ENCODE measurements around the gene CARM1. TPM values are rescaled to one million over a fixed set of nuclear protein-coding genes. Genes with fewer than 3 reads are reported as not detected.

CARM1 gene
- total and polyA plus RNA-seq, 2 of the 13 experiments (the other 11 are each of a cell fraction or from before 2014, with no cell fraction given), result 27.6 to 55.8 TPM

DNA sequence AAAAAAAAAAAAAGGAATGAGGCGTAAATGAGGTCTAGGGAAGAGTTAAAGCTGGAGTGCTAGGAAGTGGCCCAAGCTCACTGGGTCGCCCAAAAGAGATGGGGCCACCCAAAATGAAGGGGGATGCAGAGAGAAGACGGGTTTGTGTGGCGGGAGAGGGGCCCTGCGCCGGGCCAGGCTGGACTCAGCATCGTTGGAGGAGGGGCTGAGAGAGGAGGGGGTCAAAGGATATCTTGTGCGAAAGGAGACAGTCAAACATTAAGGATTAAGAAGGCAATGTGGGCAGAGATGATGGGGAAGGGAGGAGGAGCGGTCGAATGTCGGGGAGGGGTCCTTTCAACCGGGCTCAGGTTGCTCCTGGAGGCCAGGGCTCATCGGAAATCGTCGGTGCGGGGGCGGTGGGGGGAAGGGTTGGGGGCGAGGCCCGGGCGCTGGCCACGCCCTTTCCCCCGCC lies 825 bp upstream of the CARM1 start (continued):
- TF ChIP-seq, protein P1, sequence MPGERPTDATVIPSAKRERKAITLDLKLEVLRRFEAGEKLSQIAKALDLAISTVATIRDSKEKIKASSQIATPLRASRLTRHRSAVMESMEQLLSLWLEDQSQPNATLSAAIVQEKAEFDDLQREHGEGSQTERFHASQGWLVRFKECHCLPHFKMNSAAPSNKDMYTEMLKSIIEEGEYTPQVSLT (CRISPR knock-in tag; IDR thresholded peaks at IDR 0.05; ENCODE audit: borderline replicate concordance, low read depth), result no peak
- TF ChIP-seq, protein P2, sequence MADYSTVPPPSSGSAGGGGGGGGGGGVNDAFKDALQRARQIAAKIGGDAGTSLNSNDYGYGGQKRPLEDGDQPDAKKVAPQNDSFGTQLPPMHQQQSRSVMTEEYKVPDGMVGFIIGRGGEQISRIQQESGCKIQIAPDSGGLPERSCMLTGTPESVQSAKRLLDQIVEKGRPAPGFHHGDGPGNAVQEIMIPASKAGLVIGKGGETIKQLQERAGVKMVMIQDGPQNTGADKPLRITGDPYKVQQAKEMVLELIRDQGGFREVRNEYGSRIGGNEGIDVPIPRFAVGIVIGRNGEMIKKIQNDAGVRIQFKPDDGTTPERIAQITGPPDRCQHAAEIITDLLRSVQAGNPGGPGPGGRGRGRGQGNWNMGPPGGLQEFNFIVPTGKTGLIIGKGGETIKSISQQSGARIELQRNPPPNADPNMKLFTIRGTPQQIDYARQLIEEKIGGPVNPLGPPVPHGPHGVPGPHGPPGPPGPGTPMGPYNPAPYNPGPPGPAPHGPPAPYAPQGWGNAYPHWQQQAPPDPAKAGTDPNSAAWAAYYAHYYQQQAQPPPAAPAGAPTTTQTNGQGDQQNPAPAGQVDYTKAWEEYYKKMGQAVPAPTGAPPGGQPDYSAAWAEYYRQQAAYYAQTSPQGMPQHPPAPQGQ (CRISPR knock-in tag; IDR thresholded peaks at IDR 0.05; ENCODE audit: borderline replicate concordance), result no peak
- TF ChIP-seq ZNF616 (CRISPR knock-in tag; IDR thresholded peaks at IDR 0.05; ENCODE audit: low read depth) (no peak), TOE1 (CRISPR knock-in tag; IDR thresholded peaks at IDR 0.05) (no peak), ZNF383 (CRISPR knock-in tag; IDR thresholded peaks at IDR 0.05; ENCODE audit: borderline replicate concordance) (no peak), ZNF24 (IDR thresholded peaks at IDR 0.05) (no peak), ZNF292 (CRISPR knock-in tag; IDR thresholded peaks at IDR 0.05; ENCODE audit: borderline replicate concordance, low read depth) (no peak), CHD2 (IDR thresholded peaks at IDR 0.05; ENCODE audit: low read depth, low read length) (0 out of 2 replicates have a peak, but pooled peaks have one; percentile 47), ZNF431 (CRISPR knock-in tag; IDR thresholded peaks at IDR 0.05; ENCODE audit: borderline replicate concordance, low read depth) (no peak), HDAC1 (CRISPR knock-in tag; IDR thresholded peaks at IDR 0.05) (no peak; the same call in 1 of the 2 replicates), MAZ (IDR thresholded peaks at IDR 0.05; ENCODE audit: borderline replicate concordance, low read depth, low read length) (0 out of 2 replicates have a peak, but pooled peaks have one; percentile 9), MAZ (CRISPR knock-in tag; IDR thresholded peaks at IDR 0.05; ENCODE audit: low read depth) (no peak), ZFX (CRISPR knock-in tag; IDR thresholded peaks at IDR 0.05; ENCODE audit: low read depth) (peak; percentile 26; the same call in 1 of the 2 replicates), ZNF367 (CRISPR knock-in tag; IDR thresholded peaks at IDR 0.05; ENCODE audit: borderline replicate concordance) (no peak), KDM4B (CRISPR knock-in tag; IDR thresholded peaks at IDR 0.05) (no peak), ZNF883 (CRISPR knock-in tag; IDR thresholded peaks at IDR 0.05; ENCODE audit: not compliant biosample characterization) (no peak)
- TF ChIP-seq, protein P3, sequence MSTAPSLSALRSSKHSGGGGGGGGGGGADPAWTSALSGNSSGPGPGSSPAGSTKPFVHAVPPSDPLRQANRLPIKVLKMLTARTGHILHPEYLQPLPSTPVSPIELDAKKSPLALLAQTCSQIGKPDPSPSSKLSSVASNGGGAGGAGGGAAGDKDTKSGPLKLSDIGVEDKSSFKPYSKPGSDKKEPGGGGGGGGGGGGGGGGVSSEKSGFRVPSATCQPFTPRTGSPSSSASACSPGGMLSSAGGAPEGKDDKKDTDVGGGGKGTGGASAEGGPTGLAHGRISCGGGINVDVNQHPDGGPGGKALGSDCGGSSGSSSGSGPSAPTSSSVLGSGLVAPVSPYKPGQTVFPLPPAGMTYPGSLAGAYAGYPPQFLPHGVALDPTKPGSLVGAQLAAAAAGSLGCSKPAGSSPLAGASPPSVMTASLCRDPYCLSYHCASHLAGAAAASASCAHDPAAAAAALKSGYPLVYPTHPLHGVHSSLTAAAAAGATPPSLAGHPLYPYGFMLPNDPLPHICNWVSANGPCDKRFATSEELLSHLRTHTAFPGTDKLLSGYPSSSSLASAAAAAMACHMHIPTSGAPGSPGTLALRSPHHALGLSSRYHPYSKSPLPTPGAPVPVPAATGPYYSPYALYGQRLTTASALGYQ (CRISPR knock-in tag; IDR thresholded peaks at IDR 0.05), result no peak
- TF ChIP-seq, protein P4, sequence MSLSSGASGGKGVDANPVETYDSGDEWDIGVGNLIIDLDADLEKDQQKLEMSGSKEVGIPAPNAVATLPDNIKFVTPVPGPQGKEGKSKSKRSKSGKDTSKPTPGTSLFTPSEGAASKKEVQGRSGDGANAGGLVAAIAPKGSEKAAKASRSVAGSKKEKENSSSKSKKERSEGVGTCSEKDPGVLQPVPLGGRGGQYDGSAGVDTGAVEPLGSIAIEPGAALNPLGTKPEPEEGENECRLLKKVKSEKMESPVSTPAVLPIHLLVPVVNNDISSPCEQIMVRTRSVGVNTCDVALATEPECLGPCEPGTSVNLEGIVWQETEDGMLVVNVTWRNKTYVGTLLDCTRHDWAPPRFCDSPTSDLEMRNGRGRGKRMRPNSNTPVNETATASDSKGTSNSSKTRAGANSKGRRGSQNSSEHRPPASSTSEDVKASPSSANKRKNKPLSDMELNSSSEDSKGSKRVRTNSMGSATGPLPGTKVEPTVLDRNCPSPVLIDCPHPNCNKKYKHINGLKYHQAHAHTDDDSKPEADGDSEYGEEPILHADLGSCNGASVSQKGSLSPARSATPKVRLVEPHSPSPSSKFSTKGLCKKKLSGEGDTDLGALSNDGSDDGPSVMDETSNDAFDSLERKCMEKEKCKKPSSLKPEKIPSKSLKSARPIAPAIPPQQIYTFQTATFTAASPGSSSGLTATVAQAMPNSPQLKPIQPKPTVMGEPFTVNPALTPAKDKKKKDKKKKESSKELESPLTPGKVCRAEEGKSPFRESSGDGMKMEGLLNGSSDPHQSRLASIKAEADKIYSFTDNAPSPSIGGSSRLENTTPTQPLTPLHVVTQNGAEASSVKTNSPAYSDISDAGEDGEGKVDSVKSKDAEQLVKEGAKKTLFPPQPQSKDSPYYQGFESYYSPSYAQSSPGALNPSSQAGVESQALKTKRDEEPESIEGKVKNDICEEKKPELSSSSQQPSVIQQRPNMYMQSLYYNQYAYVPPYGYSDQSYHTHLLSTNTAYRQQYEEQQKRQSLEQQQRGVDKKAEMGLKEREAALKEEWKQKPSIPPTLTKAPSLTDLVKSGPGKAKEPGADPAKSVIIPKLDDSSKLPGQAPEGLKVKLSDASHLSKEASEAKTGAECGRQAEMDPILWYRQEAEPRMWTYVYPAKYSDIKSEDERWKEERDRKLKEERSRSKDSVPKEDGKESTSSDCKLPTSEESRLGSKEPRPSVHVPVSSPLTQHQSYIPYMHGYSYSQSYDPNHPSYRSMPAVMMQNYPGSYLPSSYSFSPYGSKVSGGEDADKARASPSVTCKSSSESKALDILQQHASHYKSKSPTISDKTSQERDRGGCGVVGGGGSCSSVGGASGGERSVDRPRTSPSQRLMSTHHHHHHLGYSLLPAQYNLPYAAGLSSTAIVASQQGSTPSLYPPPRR (CRISPR knock-in tag; IDR thresholded peaks at IDR 0.05; ENCODE audit: borderline replicate concordance), result no peak
- TF ChIP-seq, protein P5, sequence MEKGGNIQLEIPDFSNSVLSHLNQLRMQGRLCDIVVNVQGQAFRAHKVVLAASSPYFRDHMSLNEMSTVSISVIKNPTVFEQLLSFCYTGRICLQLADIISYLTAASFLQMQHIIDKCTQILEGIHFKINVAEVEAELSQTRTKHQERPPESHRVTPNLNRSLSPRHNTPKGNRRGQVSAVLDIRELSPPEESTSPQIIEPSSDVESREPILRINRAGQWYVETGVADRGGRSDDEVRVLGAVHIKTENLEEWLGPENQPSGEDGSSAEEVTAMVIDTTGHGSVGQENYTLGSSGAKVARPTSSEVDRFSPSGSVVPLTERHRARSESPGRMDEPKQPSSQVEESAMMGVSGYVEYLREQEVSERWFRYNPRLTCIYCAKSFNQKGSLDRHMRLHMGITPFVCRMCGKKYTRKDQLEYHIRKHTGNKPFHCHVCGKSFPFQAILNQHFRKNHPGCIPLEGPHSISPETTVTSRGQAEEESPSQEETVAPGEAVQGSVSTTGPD (CRISPR knock-in tag; IDR thresholded peaks at IDR 0.05), result no peak
